ENCODE measurements around the gene DPAGT1. TPM values are rescaled to one million over a fixed set of nuclear protein-coding genes. Genes with fewer than 3 reads are reported as not detected.

Gene DPAGT1
- polyA plus RNA-seq, 1 donor, result 63.5 TPM

DNA sequence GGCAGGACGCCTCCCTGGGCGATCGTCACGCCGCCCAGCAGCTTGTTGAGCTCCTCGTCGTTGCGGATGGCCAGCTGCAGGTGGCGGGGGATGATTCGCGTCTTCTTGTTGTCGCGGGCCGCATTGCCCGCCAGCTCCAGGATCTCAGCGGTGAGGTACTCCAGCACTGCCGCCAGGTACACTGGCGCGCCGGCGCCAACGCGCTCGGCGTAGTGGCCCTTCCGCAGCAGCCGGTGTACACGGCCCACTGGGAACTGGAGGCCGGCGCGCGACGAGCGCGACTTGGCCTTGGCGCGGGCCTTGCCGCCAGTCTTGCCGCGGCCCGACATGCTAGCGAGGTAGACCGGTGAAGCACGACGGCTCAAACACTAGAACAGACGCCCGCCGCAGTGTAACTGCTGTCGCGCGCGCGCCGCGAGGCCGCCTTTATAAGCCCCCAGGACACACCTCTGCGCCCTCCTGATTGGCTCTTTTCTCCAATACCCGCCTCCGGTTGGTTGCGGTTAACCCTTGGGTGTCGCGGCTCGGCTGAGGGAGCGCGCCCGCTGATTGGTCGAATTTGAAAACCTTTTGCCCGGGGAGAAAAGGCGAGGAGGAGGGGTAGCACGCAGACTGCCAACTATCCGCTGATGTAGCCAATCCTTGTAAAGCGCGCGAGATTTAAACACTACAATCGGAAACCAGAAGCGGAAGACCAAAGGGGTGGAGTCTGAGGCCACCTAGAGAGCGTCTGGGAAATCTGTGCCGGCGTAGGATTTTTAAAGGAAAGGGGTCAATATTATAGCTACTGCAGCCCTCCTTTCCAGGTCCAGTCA, 6.4 kb downstream of the DPAGT1 start:
- peak; percentile 99 for DNase-seq

- peak; percentile 62 for DNase-seq
Observed at GRCh38 chr11:119094816-119095065, 6.9 kb downstream of the DPAGT1 start.

DNA sequence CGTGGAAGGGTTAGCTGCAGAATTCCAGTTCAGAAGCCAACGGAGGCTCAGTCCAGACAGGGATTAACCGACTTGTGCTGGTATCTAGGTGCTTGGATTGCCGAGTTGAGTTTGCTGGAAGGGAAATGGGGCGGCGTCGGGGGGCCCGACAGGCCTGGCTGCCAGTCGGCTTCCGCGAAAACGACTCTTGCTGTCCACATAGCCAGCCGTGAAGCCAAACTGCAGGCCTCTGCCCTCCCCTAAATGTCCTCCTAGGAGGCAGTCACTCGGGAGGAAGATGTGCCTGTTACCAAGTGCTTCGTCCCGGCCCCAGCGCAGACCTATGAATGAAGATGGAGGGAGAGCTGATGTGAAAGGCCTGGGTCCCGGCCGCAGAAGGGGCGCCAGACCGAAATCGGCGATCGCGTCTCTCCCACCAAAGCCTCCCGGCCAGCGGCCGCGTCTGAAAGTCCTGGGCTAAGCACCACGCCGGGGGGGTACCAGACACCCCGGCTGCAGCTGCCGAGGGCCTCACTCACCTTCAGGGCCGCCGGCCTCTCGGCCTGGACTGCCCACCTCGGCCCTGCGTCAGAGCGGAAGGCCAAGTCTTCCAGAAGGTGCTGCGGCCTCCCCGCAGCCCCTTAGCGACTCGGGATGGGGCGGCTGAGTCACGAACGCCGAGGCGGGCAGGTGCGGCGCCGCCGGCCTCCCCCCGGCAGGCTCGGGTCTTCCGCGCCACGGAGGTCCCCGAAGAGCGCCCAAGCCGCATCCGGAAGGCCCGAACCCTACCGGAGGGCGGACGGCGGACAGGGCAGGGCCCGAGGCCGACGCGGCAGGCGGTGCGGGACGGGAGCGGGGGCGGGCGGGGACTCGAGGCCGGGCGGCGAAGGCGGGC, 7.5 kb downstream of the DPAGT1 start:
- DNase-seq, result no peak

GRCh38 chr11:119092880-119093842, 8.5 kb downstream of the DPAGT1 start:
- DNase-seq, result no peak

DNA sequence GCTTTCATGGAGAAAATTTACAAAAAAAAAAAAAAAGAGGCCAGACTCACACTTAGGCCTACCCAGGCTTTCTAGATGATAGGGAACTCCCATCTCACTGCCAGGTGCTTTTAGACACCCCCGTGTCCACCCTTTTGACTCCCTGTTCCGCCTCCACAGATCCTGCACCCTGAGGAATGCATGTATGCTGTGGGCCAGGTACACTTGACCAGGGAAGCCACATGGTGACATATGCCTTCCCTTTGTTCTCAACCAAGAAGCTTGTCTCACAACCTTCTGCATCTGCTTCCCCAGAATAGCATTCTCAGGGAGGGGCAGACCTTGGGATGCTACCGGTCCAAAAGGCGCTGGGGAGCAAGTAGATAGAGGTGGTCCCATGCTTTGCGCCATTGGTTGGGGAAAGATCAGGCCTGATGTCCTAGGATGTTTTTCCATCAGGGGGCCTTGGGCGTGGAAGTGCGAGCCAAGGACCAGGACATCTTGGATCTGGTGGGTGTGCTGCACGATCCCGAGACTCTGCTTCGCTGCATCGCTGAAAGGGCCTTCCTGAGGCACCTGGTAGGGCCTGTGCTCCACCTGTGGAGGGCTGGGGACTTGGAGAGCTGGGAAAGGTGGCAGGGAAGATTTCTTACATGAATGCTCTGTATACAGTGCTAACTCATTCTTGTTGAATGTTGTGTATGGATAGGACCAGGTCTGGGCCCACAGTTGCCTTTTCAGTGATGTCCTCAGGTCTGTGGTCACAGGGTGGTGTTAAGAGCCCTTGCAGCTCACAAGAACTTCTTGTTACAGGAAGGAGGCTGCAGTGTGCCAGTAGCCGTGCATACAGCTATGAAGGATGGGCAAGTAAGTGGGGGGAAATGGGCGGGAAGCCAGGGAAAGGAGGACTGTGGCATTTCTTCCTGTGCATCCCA, 9.4 kb downstream of the DPAGT1 start:
- no peak for DNase-seq

GRCh38 chr11:119091178-119091577, 10.5 kb downstream of the DPAGT1 start:
- DNase-seq, result no peak

- DNase-seq, result no peak
Observed at GRCh38 chr11:119089319-119089718, 12.3 kb downstream of the DPAGT1 start.

- DNase-seq, result no peak
Observed at GRCh38 chr11:119088406-119088805, 13.2 kb downstream of the DPAGT1 start.

DNA sequence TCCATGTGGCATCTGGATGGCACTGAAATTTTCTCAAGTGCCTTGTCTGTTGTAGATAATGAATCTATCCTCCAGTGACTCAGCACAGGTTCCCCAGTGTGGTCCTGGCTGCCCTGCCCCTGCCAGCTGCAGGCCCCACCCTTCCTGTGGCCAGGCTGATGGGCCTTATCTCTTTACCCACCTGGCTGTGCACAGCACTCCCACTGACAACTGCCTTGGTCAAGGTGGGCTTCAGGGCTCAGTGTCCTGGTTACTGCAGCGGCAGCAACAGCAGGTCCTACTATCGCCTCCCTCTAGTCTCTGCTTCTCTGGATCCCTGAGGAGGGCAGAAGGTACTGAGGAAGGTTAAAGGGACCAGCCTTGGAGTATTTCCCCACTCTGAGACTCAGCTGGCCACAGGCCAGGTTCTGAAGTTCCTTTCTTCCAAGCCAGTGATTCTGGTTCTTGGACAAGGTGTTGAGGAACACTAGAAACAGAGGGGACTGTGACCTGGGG, 13.9 kb downstream of the DPAGT1 start:
- DNase-seq, result no peak

DNA sequence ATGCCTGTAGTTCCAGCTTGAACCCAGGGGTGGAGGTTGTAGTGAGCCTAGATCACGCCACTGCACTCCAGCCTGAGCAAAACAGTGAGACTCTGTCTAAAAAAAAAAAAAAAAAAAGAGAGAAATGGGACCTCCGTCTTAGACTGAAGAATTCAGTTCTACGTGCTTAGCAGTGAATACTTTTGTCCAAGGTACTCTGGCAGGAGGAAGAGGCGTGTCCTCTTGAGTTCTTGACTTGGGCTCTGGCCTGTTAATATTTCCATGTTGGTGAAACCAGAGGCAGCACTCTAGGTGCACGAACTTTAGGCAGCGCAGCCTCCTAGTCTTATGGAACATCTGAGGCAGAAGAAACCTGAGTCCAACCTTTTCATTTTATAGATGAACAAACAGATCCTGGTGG, 14.5 kb downstream of the DPAGT1 start:
- DNase-seq, result no peak

- no peak for DNase-seq
Observed at GRCh38 chr11:119085437-119085847, 16.2 kb downstream of the DPAGT1 start.

- peak; percentile 96 for DNase-seq
Observed at GRCh38 chr11:119084663-119085436, 16.8 kb downstream of the DPAGT1 start, which contains the start of gene HMBS. Gene HMBS, plus strand, starts transcription at chr11:119084881. Its CDS starts 153 bp downstream, at chr11:119085034.

DNA sequence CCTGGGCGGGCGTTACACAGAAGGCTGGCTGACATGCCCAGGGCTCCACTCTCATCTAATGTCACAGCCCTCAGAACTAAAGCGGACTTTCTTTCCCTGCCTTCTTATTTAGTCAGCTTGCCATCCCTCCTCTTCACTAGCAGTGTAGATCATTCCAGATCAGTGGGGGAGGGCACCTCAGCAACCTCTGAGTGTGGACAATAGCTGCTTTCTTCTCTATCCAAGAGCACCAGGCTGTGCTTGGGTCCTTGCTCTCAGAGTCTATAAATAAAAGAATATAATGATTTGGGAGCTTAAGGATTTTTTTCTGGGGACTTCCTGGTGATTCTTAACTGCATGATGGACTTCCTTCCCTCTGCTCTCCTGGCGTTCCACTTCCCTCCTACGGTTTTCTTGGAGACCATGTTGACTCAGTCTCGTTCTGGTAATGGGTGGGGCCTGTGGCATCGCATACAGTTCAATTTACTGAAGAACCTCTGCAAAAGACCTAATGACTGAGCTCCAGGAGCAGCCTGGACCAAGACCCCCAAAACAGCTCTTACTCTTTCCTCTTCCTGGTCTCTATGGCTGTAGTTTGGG, 19.9 kb downstream of the DPAGT1 start:
- no peak for DNase-seq

DNA sequence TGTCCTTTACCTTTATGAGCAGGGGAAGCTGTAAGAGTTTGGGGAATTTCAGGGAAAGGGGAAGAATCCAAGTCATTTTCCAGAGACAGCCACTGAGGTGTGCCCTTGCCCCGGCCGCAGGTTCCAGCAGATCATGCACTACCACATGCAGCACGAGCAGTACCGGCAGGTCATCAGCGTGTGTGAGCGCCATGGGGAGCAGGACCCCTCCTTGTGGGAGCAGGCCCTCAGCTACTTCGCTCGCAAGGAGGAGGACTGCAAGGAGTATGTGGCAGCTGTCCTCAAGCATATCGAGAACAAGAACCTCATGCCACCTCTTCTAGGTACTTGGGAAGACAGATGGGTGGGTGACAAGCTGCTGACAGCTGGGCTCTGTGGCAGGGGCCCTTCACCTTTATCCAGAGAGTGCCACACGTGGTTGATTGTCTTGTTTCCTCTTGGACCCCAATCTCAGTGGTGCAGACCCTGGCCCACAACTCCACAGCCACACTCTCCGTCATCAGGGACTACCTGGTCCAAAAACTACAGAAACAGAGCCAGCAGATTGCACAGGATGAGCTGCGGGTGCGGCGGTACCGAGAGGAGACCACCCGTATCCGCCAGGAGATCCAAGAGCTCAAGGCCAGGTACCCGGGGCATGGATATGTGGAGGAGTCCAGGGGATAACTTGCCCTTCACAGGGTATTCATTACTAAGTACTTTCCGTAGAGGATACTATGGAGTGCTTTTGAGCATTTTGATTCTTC, 22.8 kb downstream of the DPAGT1 start:
- DNase-seq, result no peak

GRCh38 chr11:119077839-119078238, 23.8 kb downstream of the DPAGT1 start:
- no peak for DNase-seq

GRCh38 chr11:119067371-119068222, 34.1 kb downstream of the DPAGT1 start, which contains the start of gene VPS11:
Gene VPS11, plus strand, starts transcription at chr11:119067818. Its CDS starts 6 bp downstream, at chr11:119067824.
- peak; percentile 95 for DNase-seq

DNA sequence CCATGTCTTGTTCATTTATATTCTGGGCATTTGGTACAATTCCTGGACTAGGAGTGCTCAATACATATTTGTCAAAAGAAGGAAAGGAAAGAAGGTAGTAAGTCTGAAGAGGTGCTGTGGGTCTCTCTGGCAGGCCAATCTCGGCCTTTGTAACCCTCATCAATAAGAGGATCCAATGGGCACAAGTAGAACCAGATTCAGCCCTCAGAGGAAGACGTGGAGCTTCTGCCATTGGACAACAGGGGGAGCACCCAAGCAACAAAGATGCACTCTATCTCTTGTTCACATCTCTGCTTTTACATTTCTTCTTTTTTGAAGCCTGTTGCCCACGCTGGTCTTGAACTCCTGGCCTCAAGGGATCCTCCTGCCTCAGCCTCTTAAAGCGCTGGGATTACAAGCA, 36.3 kb downstream of the DPAGT1 start:
- DNase-seq, result no peak

GRCh38 chr11:119062779-119063178, 38.9 kb downstream of the DPAGT1 start:
- DNase-seq, result no peak
